RWPE1 (cell line): ENCODE results near the gene NAALADL1.
A peak's percentile ranks its signal among the peaks of the same experiment; 100 is the strongest.

Experiments
- CTCF ChIA-PET: fragments of 350-600 bp; sonication (Branson Sonifier 250); formaldehyde crosslinking; extraction: SDS; loops from one replicate; lab custom pipeline; 2021; lab: Yijun Ruan, JAX
- POLR2A ChIA-PET: fragments of 400-600 bp; formaldehyde crosslinking; extraction: SDS; loops from one replicate; lab custom pipeline; 2020; ENCODE audit warnings: antibody characterized with exemption; ENCODE audit not compliant: low non-redundant PET; lab: Yijun Ruan, JAX
- DNase-seq: peaks from one replicate; pipeline ENCODE4 v3.0.0; 2012; ENCODE audit warnings: low spot score
- H3K27ac ChIP-seq: fragments of 450-650 bp; 2 replicates; pipeline ENCODE4 v1.5.1; 2017
- TF ChIP-seq, protein P1 (sequence below): fragments of 450-650 bp; conservative IDR thresholded peaks from 2 replicates; pipeline ENCODE4 v1.5.1; 2017; ENCODE audit warnings: low read depth, mild to moderate bottlenecking

Gene NAALADL1

DNA sequence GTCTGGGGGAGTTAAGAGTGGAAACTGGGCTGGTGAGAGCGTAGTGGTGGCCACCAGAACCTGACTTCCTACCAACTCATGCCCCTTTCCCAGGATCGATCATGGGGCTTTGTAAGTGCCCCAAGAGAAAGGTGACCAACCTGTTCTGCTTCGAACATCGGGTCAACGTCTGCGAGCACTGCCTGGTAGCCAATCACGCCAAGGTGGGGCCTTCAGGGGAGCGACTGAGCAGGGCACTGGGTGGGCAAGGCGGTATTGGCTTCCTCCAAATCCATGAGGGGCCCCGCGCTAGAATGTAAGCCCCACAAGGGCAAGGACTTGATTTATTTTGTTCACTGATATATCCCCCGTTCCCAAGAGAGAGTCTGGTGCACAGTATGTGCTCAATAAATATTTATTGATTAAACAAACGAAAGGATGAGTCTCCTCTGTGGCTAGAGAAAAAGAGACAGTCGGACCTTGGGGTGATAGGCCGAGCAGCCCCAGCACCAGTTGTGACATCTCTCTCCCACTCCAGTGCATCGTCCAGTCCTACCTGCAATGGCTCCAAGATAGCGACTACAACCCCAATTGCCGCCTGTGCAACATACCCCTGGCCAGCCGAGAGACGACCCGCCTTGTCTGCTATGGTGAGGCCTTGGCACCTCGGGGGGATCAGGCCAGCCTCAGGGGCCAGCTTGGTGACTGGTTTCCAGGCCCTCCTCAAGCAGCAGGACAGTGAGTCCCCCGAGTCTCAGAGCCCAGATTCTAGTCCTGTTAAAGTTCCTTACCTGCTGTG is 26.4 kb upstream of the NAALADL1 start:
- peak overlapping the region; percentile 86 for H3K27ac ChIP-seq
- no peak for DNase-seq
- ChIA-PET CTCF (interaction anchor here (1.6 kb wide), 1 partner anchor 26 kb away, joined by 5 read pairs; no protein-coding TSS in a partner anchor), POLR2A (no interaction called here)
- TF ChIP-seq, protein P1, sequence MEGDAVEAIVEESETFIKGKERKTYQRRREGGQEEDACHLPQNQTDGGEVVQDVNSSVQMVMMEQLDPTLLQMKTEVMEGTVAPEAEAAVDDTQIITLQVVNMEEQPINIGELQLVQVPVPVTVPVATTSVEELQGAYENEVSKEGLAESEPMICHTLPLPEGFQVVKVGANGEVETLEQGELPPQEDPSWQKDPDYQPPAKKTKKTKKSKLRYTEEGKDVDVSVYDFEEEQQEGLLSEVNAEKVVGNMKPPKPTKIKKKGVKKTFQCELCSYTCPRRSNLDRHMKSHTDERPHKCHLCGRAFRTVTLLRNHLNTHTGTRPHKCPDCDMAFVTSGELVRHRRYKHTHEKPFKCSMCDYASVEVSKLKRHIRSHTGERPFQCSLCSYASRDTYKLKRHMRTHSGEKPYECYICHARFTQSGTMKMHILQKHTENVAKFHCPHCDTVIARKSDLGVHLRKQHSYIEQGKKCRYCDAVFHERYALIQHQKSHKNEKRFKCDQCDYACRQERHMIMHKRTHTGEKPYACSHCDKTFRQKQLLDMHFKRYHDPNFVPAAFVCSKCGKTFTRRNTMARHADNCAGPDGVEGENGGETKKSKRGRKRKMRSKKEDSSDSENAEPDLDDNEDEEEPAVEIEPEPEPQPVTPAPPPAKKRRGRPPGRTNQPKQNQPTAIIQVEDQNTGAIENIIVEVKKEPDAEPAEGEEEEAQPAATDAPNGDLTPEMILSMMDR = no peak

DNA sequence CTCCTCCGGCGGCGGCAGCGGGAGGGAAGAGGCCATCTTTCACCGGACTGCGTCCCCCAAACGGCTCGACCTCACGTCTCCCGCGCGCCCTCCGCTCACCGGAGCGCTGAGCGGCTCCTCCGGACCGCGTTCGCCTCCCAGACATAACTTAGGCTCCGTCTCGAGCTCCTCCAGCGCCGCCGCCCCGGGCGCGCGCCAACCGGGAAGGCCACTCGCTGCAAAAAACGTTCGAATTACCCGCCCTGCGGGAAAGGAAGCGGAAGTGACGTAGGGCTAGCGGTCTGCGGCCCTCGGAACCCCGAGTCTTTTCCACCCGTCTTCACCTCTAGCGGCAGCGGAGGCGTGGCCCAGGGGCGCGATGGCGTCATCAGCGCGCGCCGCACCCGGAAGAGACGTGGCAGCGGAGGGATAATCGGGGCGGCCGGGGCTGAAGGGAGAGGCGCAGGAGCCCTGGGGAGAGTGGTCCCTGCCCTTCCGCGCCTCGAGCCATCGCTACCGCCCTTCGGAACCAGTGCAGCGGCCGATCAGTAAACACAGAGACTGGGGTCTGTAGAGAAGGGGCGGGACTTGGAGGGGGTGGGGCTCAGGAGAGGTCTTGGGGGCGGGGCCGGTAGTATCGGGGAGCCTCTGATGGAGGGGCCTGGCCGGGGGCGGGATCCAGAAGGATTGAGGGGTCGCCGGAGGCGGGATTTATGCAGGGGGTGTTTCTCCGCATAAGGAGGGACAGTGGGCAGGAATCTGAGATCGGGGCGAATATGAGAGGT is 25.7 kb upstream of the NAALADL1 start, which contains the start of the genes CDCA5 and ZFPL1:
Gene CDCA5, minus strand, starts transcription at position 207 of the 764 bp plus-strand sequence. Its CDS starts 62 bp downstream, at position 145.
Gene ZFPL1, plus strand, starts transcription at position 389 of the 764 bp plus-strand sequence. CDS start 477 bp downstream, outside the sequence.
- ChIA-PET CTCF (no interaction called here), POLR2A (interaction anchor here (0.7 kb wide), 1 partner anchor 26 kb away, joined by 3 read pairs; the partner anchor contains the start of gene NAALADL1)
- H3K27ac ChIP-seq = peak within 1 kb of the TSS; percentile 86
- TF ChIP-seq, protein P1 = no peak
- DNase-seq = peak; percentile 97

GRCh38 chr11:65083134-65083833 is 24.9 kb upstream of the NAALADL1 start:
- ChIA-PET POLR2A (interaction anchor here (0.7 kb wide), 1 partner anchor 25 kb away, joined by 3 read pairs; the partner anchor contains the start of gene NAALADL1), CTCF (no interaction called here)
- DNase-seq = no peak
- peak overlapping the region; percentile 86 for H3K27ac ChIP-seq
- TF ChIP-seq, protein P1 = no peak

DNA sequence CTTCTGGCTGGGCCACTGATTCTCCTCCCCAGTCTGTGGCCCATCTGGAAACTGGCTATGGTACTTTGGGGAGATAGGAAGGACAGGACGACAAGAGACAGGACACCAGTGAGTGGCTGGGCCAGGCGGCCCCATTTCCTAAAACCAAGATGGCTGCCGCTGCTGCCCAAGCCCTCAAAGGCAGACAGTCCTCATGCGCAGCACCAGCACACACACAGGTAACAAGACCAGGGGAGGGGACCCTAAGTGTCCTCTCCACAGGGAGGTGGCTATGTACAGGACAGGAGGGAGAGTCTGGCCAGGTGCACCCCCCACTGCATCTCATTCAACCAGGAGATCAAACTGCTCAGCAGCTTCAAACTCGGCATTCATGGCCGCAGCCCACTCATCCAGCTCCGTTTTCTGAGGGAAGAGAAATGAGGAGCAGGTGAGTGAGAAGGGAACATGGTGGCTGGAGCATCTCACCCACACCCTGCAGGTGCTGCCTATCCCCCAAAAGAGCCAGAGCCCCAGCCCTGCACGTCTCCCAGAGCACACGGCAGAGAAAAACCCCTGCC is 20.5 kb upstream of the NAALADL1 start:
- peak overlapping the region; percentile 47 for H3K27ac ChIP-seq
- no peak for DNase-seq
- POLR2A ChIA-PET = no interaction called here
- TF ChIP-seq, protein P1 = no peak
- CTCF ChIA-PET = interaction anchor here (0.7 kb wide), 1 partner anchor 15 kb away, joined by 4 read pairs; no protein-coding TSS in a partner anchor

GRCh38 chr11:65078151-65078550 is 19.8 kb upstream of the NAALADL1 start:
- peak overlapping the region; percentile 47 for H3K27ac ChIP-seq
- TF ChIP-seq, protein P1 = peak; percentile 61
- ChIA-PET CTCF (interaction anchor here (0.7 kb wide), 1 partner anchor 15 kb away, joined by 4 read pairs; no protein-coding TSS in a partner anchor), POLR2A (no interaction called here)
- DNase-seq = peak; percentile 45
